Mesenchymal stem cell (in vitro differentiated cells and primary cell): ENCODE measurements around the gene METTL17.

ENCODE experiments used
- DNase-seq: peaks from one replicate; pipeline ENCODE4 v3.0.0-alpha.2; 2013
- H2AFZ ChIP-seq: one replicate; pipeline ENCODE4 v1.6.1; 2013; ENCODE audit warnings: low read depth, mild to moderate bottlenecking, control low read depth, inconsistent platforms, low read length, moderate library complexity
- H2AK5ac ChIP-seq: 2 replicates; pipeline ENCODE4 v1.6.1; 2013; ENCODE audit warnings: low read length, moderate library complexity, mild to moderate bottlenecking, inconsistent platforms; ENCODE audit not compliant: severe bottlenecking
- H2BK120ac ChIP-seq: one replicate; pipeline ENCODE4 v1.6.1; 2013; ENCODE audit warnings: low read depth, mild to moderate bottlenecking, inconsistent platforms, low read length, moderate library complexity
- H2BK12ac ChIP-seq, 2 experiments: one replicate each; pipeline ENCODE4 v1.6.1; 2013; ENCODE audit warnings: inconsistent platforms in 2 of 2, low read length in 2 of 2, mild to moderate bottlenecking in 2 of 2, moderate library complexity in 2 of 2, control low read depth in 1 of 2
- H2BK15ac ChIP-seq: one replicate; pipeline ENCODE4 v1.6.1; 2013; ENCODE audit warnings: mild to moderate bottlenecking, low read depth, inconsistent platforms; ENCODE audit not compliant: poor library complexity, severe bottlenecking
- H2BK5ac ChIP-seq: 2 replicates; pipeline ENCODE4 v1.6.1; 2013; ENCODE audit warnings: low read depth, mild to moderate bottlenecking, low read length, control low read depth, inconsistent platforms; ENCODE audit not compliant: poor library complexity, severe bottlenecking
- H3K14ac ChIP-seq, 2 experiments: one replicate each; pipeline ENCODE4 v1.6.1; 2013; ENCODE audit warnings: inconsistent platforms in 2 of 2, low read length in 2 of 2, control low read depth in 1 of 2, mild to moderate bottlenecking in 1 of 2, moderate library complexity in 1 of 2
- H3K18ac ChIP-seq, 2 experiments: one replicate each; pipeline ENCODE4 v1.6.1; 2013; ENCODE audit warnings: inconsistent platforms in 2 of 2, low read length in 2 of 2, control low read depth in 1 of 2, low read depth in 1 of 2, mild to moderate bottlenecking in 1 of 2
- H3K23ac ChIP-seq, 2 experiments: one replicate each; pipeline ENCODE4 v1.6.1; 2013; ENCODE audit warnings: inconsistent platforms in 2 of 2, low read length in 2 of 2, mild to moderate bottlenecking in 2 of 2, moderate library complexity in 2 of 2, control low read depth in 1 of 2
- H3K27ac ChIP-seq: 2 replicates; pipeline ENCODE4 v1.5.1; 2013; ENCODE audit warnings: mild to moderate bottlenecking, moderate library complexity, low read length, control low read depth, inconsistent platforms; ENCODE audit not compliant: poor library complexity, severe bottlenecking
- H3K27me3 ChIP-seq, 2 experiments: 2 replicates each; pipeline versions ENCODE4 v1.6.1 to v1.7.0; 2013; ENCODE audit warnings: low read length in 2 of 2, mild to moderate bottlenecking in 2 of 2, moderate library complexity in 2 of 2, control low read depth in 1 of 2, inconsistent platforms in 1 of 2; ENCODE audit not compliant: control insufficient read depth in 1 of 2, insufficient read depth in 1 of 2
- H3K36me3 ChIP-seq, 2 experiments: 2 replicates each; pipeline versions ENCODE4 v1.6.1 to v1.7.0; 2013; ENCODE audit warnings: low read length in 2 of 2, control low read depth in 1 of 2, inconsistent platforms in 1 of 2, low read depth in 1 of 2, mild to moderate bottlenecking in 1 of 2; ENCODE audit not compliant: insufficient read depth in 2 of 2, control insufficient read depth in 1 of 2
- H3K4ac ChIP-seq, 2 experiments: one replicate each; pipeline ENCODE4 v1.6.1; 2013; ENCODE audit warnings: inconsistent platforms in 2 of 2, low read length in 2 of 2, mild to moderate bottlenecking in 2 of 2, moderate library complexity in 2 of 2, control low read depth in 1 of 2, low read depth in 1 of 2
- H3K4me1 ChIP-seq: 2 replicates; pipeline ENCODE4 v1.6.1; 2013; ENCODE audit warnings: low read depth, low read length, control low read depth; ENCODE audit not compliant: control insufficient read depth, insufficient read depth
- H3K4me2 ChIP-seq: 2 replicates; pipeline ENCODE4 v1.6.1; 2013; ENCODE audit warnings: low read length, mild to moderate bottlenecking, inconsistent platforms; ENCODE audit not compliant: poor library complexity, severe bottlenecking
- H3K4me3 ChIP-seq, 2 experiments: 2 replicates each; pipeline versions ENCODE4 v1.5.1 to v1.7.0; 2013; ENCODE audit warnings: low read length in 2 of 2, mild to moderate bottlenecking in 2 of 2, control low read depth in 1 of 2, low read depth in 1 of 2; ENCODE audit not compliant: insufficient read depth in 1 of 2
- H3K79me1 ChIP-seq: replicated peaks from 2 replicates; pipeline ENCODE4 v1.6.1; 2013; ENCODE audit warnings: mild to moderate bottlenecking, control low read depth, low read length, inconsistent platforms; ENCODE audit not compliant: poor library complexity, severe bottlenecking
- H3K9ac ChIP-seq: 2 replicates; pipeline ENCODE4 v1.7.0; 2013; ENCODE audit warnings: mild to moderate bottlenecking, low read length, moderate library complexity
- H3K9me3 ChIP-seq: 2 replicates; pipeline ENCODE4 v1.7.0; 2013; ENCODE audit warnings: mild to moderate bottlenecking, low read length; ENCODE audit not compliant: control insufficient read depth
- H4K8ac ChIP-seq: one replicate; pipeline ENCODE4 v1.6.1; 2013; ENCODE audit warnings: inconsistent platforms, mild to moderate bottlenecking, low read length, moderate library complexity
- H4K91ac ChIP-seq: one replicate; pipeline ENCODE4 v1.6.1; 2013; ENCODE audit warnings: mild to moderate bottlenecking, low read length, inconsistent platforms
- WGBS: methylation state at CpG from one replicate; pipeline ENCODE4 v1.1.7; 2013; ENCODE audit warnings: mixed read lengths; 5-methylcytosine and 5-hydroxymethylcytosine counted together

The METTL17 gene

DNA sequence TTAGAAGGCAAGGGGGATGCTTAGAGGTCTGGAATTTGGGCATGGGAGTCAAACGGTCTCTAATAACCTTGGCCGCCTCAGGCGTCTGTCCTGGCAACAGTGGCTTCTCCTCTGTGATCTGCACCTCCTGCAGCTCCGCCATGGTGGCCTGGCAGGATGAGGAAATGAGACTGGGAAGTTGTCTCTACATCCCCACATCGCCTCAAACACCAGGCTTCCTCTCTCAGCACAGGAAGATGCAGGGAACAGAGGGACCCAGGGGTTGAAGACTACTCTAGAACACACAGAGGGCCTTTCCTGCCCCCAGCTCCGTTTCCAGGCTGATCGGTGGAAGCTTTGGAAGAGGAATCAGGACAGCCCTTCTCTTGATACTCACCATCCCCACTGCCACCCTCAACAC, 33.4 kb downstream of the METTL17 start:
- 85% methylated on average over 7 of the region's 7 CpGs for WGBS
- H4K8ac ChIP-seq = no peak overlapping the region
- no peak overlapping the region for H3K27ac ChIP-seq
- no peak overlapping the region for H2AK5ac ChIP-seq
- H2BK12ac ChIP-seq = no peak overlapping the region
- no peak overlapping the region for H3K14ac ChIP-seq
- no peak overlapping the region for H4K91ac ChIP-seq
- H3K23ac ChIP-seq = no peak overlapping the region
- H3K4me1 ChIP-seq = peaks cover 15% of the 10 kb centered on the region
- H3K27me3 ChIP-seq = peaks cover 53 to 62% of the 10 kb centered on the region in 2 experiments
- H2AFZ ChIP-seq = no peak overlapping the region
- no peaks in the 10 kb centered on the region for H3K79me1 ChIP-seq
- no peak overlapping the region for H3K4me2 ChIP-seq
- H3K9me3 ChIP-seq = no peaks in the 10 kb centered on the region
- H2BK120ac ChIP-seq = no peak overlapping the region
- H2BK15ac ChIP-seq = no peak overlapping the region
- no peak overlapping the region for H2BK5ac ChIP-seq
- no peak overlapping the region for H3K18ac ChIP-seq
- H3K36me3 ChIP-seq = peaks cover 0 to 2% of the 10 kb centered on the region in 2 experiments
- H3K4ac ChIP-seq = no peak overlapping the region
- H3K9ac ChIP-seq = no peak overlapping the region
- DNase-seq = no peak
- no peak overlapping the region for H3K4me3 ChIP-seq

DNA sequence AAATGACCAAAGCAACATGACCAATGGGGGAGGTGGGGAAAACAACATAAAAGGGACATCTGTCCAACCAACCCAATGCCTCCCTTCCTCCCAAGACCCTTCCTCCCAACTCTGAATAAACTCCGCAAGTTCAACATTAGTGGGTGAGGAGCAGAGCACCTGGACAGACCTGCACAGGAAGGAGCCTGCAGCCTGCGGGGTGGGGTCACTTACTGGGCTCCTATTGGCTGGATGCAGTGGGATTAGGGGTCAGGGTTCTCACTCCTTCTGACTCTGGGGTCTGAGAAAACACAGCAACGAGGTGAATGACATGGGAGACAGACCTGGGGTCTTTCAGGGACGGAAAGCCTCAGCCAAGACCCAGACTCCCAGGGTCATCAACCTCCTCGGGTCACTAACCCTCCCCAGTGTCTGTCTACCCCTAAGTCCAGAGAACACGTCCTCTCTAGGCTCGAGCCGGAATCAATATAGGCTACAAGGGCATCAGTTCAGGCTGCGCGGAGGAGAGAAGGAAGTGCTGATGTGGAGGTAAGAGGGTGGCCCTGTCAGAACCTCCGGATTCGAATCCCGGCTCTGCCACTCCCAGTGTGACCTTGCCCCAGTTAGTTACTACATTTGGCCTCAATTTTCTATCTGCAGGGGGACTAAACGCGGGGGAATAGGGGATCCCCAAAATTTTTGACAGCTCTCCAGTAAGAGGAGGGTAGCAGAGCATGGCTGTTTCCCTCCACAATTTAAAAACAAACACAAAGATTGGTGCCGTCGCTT, 34.2 kb downstream of the METTL17 start:
- H2BK120ac ChIP-seq = no peak overlapping the region
- no peak overlapping the region for H4K8ac ChIP-seq
- no peaks in the 10 kb centered on the region for H3K79me1 ChIP-seq
- peak overlapping the region; percentile 40 for H2BK15ac ChIP-seq
- H3K36me3 ChIP-seq = peaks cover 0 to 2% of the 10 kb centered on the region in 2 experiments
- peaks cover 15% of the 10 kb centered on the region for H3K4me1 ChIP-seq
- H3K23ac ChIP-seq = no peak overlapping the region
- peak overlapping the region in 1 of 2 experiments; percentile 69 for H3K4me3 ChIP-seq
- H3K14ac ChIP-seq = no peak overlapping the region
- no peak overlapping the region for H2AK5ac ChIP-seq
- H2AFZ ChIP-seq = no peak overlapping the region
- H2BK12ac ChIP-seq = no peak overlapping the region
- H4K91ac ChIP-seq = no peak overlapping the region
- H3K27ac ChIP-seq = no peak overlapping the region
- no peak overlapping the region for H3K4ac ChIP-seq
- H3K9ac ChIP-seq = no peak overlapping the region
- peaks cover 53 to 58% of the 10 kb centered on the region in 2 experiments for H3K27me3 ChIP-seq
- no peaks in the 10 kb centered on the region for H3K9me3 ChIP-seq
- H3K4me2 ChIP-seq = peak overlapping the region; percentile 96
- WGBS = 54% methylated on average over 12 of the region's 17 CpGs
- H2BK5ac ChIP-seq = no peak overlapping the region
- H3K18ac ChIP-seq = no peak overlapping the region
- DNase-seq = no peak

DNA sequence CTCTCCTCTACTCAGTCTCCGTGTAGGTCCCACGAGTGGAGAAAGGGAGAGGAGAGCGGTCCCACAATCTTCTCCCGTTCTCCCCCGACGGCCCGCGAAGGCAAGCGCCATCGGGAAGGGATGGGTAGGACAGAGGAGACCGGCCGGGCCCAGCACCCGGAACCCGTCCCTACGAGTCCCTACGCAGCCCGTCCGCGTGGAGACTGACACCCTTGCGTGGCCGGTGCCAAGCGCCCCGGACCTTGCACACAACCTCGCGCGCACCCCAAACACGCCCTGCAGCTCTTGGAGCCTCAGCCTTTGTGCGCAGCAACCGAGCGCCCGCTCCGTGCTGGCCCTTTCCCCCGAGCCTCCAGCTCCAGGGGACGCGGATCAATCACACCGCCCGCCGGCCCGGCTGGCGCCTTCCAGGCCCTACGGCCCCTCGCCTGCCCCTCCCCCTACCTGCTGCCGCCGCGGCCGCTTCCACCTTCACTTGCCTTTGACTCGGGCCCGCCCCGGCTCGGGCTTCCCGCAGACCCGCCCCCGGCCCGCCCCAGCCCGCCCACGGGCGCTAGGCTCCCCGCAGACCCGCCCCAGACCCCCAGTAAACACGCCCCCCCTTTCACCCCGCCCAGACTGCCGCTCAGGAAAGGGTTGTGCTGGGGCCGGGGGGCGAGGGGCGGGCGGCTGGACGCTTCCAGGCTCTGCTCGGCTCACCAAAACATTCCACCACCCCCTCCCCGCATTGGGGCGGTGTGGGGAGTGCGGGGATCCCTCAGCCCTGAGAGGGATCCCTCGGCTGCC, 35.0 kb downstream of the METTL17 start, which contains the start of gene NDRG2:
NDRG2 (minus strand) TSS at position 477 of the 786 bp plus-strand sequence. CDS start 1,746 bp downstream, outside the sequence.
- peak within 1 kb of the TSS; percentile 43 for H2AFZ ChIP-seq
- H3K4ac ChIP-seq = peak within 1 kb of the TSS in 1 of 2 experiments; percentile 30
- peak within 1 kb of the TSS; percentile 28 for H4K91ac ChIP-seq
- peak within 1 kb of the TSS in 1 of 2 experiments; percentile 6 for H2BK12ac ChIP-seq
- no peak within 1 kb of the TSS for H2BK5ac ChIP-seq
- H2BK15ac ChIP-seq = peak within 1 kb of the TSS; percentile 62
- DNase-seq = peak; percentile 21
- peak within 1 kb of the TSS in 1 of 2 experiments; percentile 26 for H3K14ac ChIP-seq
- H3K36me3 ChIP-seq = peaks cover 0 to 2% of the 10 kb centered on the region in 2 experiments
- 2% methylated on average over 47 of the region's 72 CpGs for WGBS
- H2BK120ac ChIP-seq = no peak within 1 kb of the TSS
- H3K18ac ChIP-seq = peak within 1 kb of the TSS in 1 of 2 experiments; percentile 73
- H3K4me1 ChIP-seq = peaks cover 15% of the 10 kb centered on the region
- peak within 1 kb of the TSS; percentile 62 to 73 for H3K4me3 ChIP-seq
- peak within 1 kb of the TSS in 1 of 2 experiments; percentile 97 for H3K23ac ChIP-seq
- no peak within 1 kb of the TSS for H3K27ac ChIP-seq
- peak within 1 kb of the TSS; percentile 63 for H4K8ac ChIP-seq
- no peaks in the 10 kb centered on the region for H3K79me1 ChIP-seq
- H3K27me3 ChIP-seq = peaks cover 55 to 63% of the 10 kb centered on the region in 2 experiments
- H3K9me3 ChIP-seq = no peaks in the 10 kb centered on the region
- peak within 1 kb of the TSS; percentile 29 for H3K9ac ChIP-seq
- H2AK5ac ChIP-seq = no peak within 1 kb of the TSS
- peak within 1 kb of the TSS; percentile 96 for H3K4me2 ChIP-seq
